HEK293 (cell line): ENCODE results near the gene PI3.
A peak's percentile ranks its signal among the peaks of the same experiment; 100 is the strongest.

ENCODE experiments used
- CTCF ChIA-PET: fragments of 350-600 bp; formaldehyde crosslinking; extraction: SDS; loops from one replicate; lab custom pipeline; 2021; ENCODE audit warnings: antibody characterized with exemption; lab: Yijun Ruan, JAX
- POLR2A ChIA-PET: fragments of 300-600 bp; formaldehyde crosslinking; extraction: SDS; loops from one replicate; lab custom pipeline; 2020; ENCODE audit warnings: antibody characterized with exemption, inconsistent platforms; lab: Yijun Ruan, JAX
- H3K27ac ChIP-seq: fragments of 200-500 bp; sonication (Bioruptor generic); 2 replicates; pipeline ENCODE4 v1.5.1; 2014; ENCODE audit warnings: low read depth, low read length, control low read depth, inconsistent platforms; ENCODE audit errors: extremely low read depth
- H3K36me3 ChIP-seq, 2 experiments: fragments of 200-500 bp in 1 of 2; sonication (Bioruptor generic) in 1 of 2; 1 replicate in 1 of 2; 2 replicates in 1 of 2; pipeline ENCODE4 v1.5.1; 2014 to 2017; ENCODE audit warnings: inconsistent platforms in 2 of 2, low read length in 2 of 2; ENCODE audit not compliant: control insufficient read depth in 2 of 2, insufficient read depth in 1 of 2
- H3K4me1 ChIP-seq: fragments of 200-500 bp; sonication (Bioruptor generic); 2 replicates; pipeline ENCODE4 v1.5.1; 2014; ENCODE audit warnings: mild to moderate bottlenecking, low read length, inconsistent platforms; ENCODE audit not compliant: control insufficient read depth, insufficient read depth
- H3K4me3 ChIP-seq: 2 replicates; pipeline ENCODE4 v1.5.1; 2011; ENCODE audit warnings: low read depth, mild to moderate bottlenecking, control low read depth, low read length, moderate library complexity
- H3K9me3 ChIP-seq: fragments of 200-500 bp; sonication (Bioruptor generic); 2 replicates; pipeline ENCODE4 v1.5.1; 2014; ENCODE audit warnings: low read depth, low read length, inconsistent platforms; ENCODE audit not compliant: control insufficient read depth, insufficient read depth
- HOXA7 ChIP-seq: sonication (generic); formaldehyde crosslinking; IDR thresholded peaks from 2 replicates; pipeline ENCODE4 v1.8.1; 2022; ENCODE audit warnings: missing genetic modification reagents, borderline replicate concordance
- KLF1 ChIP-seq: fragments of 450-650 bp; formaldehyde crosslinking; IDR thresholded peaks from 2 replicates; pipeline ENCODE4 v1.5.1; 2016; ENCODE audit warnings: missing biosample characterization, missing genetic modification characterization
- KLF10 ChIP-seq: fragments of 450-650 bp; IDR thresholded peaks from 2 replicates; pipeline ENCODE4 v1.5.1; 2018; ENCODE audit warnings: missing biosample characterization, mild to moderate bottlenecking, missing genetic modification characterization
- KLF7 ChIP-seq: fragments of 450-650 bp; formaldehyde crosslinking; IDR thresholded peaks from 2 replicates; pipeline ENCODE4 v1.5.1; 2016; ENCODE audit warnings: missing biosample characterization, missing genetic modification characterization, borderline replicate concordance
- TRIM28 ChIP-seq: IDR thresholded peaks from 2 replicates; pipeline ENCODE4 v1.6.1; 2011; ENCODE audit warnings: low read length, control low read depth, borderline replicate concordance
- ZFP3 ChIP-seq: fragments of 450-650 bp; formaldehyde crosslinking; IDR thresholded peaks from 2 replicates; pipeline ENCODE4 v1.5.1; 2016; ENCODE audit warnings: low read depth, missing biosample characterization, missing genetic modification characterization
- ZFP41 ChIP-seq: fragments of 450-650 bp; formaldehyde crosslinking; IDR thresholded peaks from 2 replicates; pipeline ENCODE4 v1.5.1; 2016; ENCODE audit warnings: missing biosample characterization, missing genetic modification characterization, borderline replicate concordance
- ZNF112 ChIP-seq: fragments of 450-650 bp; formaldehyde crosslinking; IDR thresholded peaks from 2 replicates; pipeline ENCODE4 v1.5.0; 2017; ENCODE audit warnings: missing biosample characterization, missing genetic modification characterization
- ZNF132 ChIP-seq: fragments of 450-650 bp; formaldehyde crosslinking; IDR thresholded peaks from 2 replicates; pipeline ENCODE4 v1.5.1; 2017; ENCODE audit warnings: missing biosample characterization, missing genetic modification characterization, borderline replicate concordance
- ZNF292 ChIP-seq: fragments of 450-650 bp; formaldehyde crosslinking; IDR thresholded peaks from 2 replicates; pipeline ENCODE4 v1.5.1; 2016; ENCODE audit warnings: low read depth, missing biosample characterization, missing genetic modification characterization, borderline replicate concordance
- ZNF549 ChIP-seq: fragments of 450-650 bp; IDR thresholded peaks from 2 replicates; pipeline ENCODE4 v1.5.1; 2018; ENCODE audit warnings: missing biosample characterization, missing genetic modification characterization, mild to moderate bottlenecking, inconsistent platforms, moderate library complexity
- ZNF600 ChIP-seq: fragments of 450-650 bp; formaldehyde crosslinking; IDR thresholded peaks from 2 replicates; pipeline ENCODE4 v1.5.1; 2016; ENCODE audit warnings: missing biosample characterization, missing genetic modification characterization
- ZNF621 ChIP-seq: fragments of 450-650 bp; formaldehyde crosslinking; IDR thresholded peaks from 2 replicates; pipeline ENCODE4 v1.5.1; 2017; ENCODE audit warnings: missing biosample characterization, missing genetic modification characterization
- ZNF654 ChIP-seq: fragments of 450-650 bp; formaldehyde crosslinking; IDR thresholded peaks from 2 replicates; pipeline ENCODE4 v1.5.1; 2016; ENCODE audit warnings: low read depth, missing biosample characterization, missing genetic modification characterization
- TF ChIP-seq, protein P1 (sequence below): fragments of 450-650 bp; formaldehyde crosslinking; IDR thresholded peaks from 2 replicates; pipeline ENCODE4 v1.5.1; 2016; ENCODE audit warnings: missing biosample characterization, missing genetic modification characterization
- TF ChIP-seq, protein P2 (sequence below): fragments of 450-650 bp; IDR thresholded peaks from 2 replicates; pipeline ENCODE4 v1.5.1; 2018; ENCODE audit warnings: missing biosample characterization, mild to moderate bottlenecking, missing genetic modification characterization
- TF ChIP-seq, protein P3 (sequence below): fragments of 450-650 bp; formaldehyde crosslinking; IDR thresholded peaks from 2 replicates; pipeline ENCODE4 v1.5.1; 2016; ENCODE audit warnings: missing biosample characterization, missing genetic modification characterization
- TF ChIP-seq, protein P4 (sequence below): fragments of 450-650 bp; formaldehyde crosslinking; IDR thresholded peaks from 2 replicates; pipeline ENCODE4 v1.5.1; 2017; ENCODE audit warnings: missing biosample characterization, missing genetic modification characterization
- TF ChIP-seq, protein P5 (sequence below): fragments of 450-650 bp; formaldehyde crosslinking; IDR thresholded peaks from 2 replicates; pipeline ENCODE4 v1.5.1; 2016; ENCODE audit warnings: missing biosample characterization, missing genetic modification characterization

PI3 gene

DNA sequence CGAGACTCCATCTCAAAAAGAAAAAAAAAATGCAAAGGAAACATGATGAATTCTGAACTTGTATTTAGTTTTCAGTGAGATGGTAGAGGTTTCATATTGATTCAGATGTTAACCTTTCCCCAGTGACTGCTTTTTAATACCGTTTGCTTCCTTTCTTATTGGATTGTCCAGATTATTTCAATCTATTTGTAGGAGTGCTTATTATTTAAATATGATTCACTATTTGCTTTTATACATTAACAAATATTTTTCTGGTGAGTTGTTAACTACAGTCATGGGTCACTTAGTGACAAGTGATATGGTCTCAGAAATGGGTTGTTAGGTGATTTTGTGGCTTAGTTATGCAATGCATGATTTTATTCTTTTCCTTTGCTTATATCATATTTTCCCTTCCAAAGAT, 8.4 kb downstream of the PI3 start (continued):
- TF ChIP-seq, protein P1, sequence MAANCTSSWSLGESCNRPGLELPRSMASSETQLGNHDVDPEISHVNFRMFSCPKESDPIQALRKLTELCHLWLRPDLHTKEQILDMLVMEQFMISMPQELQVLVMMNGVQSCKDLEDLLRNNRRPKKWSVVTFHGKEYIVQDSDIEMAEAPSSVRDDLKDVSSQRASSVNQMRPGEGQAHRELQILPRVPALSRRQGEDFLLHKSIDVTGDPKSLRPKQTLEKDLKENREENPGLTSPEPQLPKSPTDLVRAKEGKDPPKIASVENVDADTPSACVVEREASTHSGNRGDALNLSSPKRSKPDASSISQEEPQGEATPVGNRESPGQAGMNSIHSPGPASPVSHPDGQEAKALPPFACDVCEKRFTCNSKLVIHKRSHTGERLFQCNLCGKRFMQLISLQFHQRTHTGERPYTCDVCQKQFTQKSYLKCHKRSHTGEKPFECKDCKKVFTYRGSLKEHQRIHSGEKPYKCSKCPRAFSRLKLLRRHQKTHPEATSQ (tag by site-specific recombination): no peak
- TF ChIP-seq, protein P2, sequence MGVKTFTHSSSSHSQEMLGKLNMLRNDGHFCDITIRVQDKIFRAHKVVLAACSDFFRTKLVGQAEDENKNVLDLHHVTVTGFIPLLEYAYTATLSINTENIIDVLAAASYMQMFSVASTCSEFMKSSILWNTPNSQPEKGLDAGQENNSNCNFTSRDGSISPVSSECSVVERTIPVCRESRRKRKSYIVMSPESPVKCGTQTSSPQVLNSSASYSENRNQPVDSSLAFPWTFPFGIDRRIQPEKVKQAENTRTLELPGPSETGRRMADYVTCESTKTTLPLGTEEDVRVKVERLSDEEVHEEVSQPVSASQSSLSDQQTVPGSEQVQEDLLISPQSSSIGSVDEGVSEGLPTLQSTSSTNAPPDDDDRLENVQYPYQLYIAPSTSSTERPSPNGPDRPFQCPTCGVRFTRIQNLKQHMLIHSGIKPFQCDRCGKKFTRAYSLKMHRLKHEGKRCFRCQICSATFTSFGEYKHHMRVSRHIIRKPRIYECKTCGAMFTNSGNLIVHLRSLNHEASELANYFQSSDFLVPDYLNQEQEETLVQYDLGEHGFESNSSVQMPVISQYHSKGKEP (tag by site-specific recombination): no peak
- TF ChIP-seq ZFP41 (tag by site-specific recombination) (no peak), ZNF621 (no peak), ZNF654 (tag by site-specific recombination) (no peak), ZNF132 (tag by site-specific recombination) (no peak), ZNF549 (tag by site-specific recombination) (no peak)
- TF ChIP-seq, all 188 proteins: peak for 0

DNA sequence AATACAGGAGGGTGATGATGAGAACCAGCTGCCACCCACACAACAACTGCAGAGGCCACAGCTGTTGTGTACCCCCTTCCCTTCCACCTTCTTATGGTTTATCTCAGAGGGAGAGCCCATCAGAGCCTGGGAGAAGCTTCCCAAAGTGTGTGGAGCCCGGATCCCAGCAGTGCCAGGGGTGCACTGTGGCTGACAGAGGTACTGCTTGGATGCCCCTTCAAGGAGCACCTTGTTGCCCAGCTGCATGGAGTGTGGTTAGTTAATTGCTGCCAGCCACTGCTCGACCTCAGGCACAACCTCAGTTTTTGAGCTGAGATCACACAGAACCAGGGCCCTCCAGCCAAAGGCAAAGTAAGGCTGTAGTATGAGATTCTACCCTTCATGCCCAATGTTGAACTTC, 13.0 kb downstream of the PI3 start:
- CTCF ChIA-PET: interaction anchor here (0.6 to 0.8 kb wide), 3 partner anchors 33 to 490 kb away, joined by 3 to 4 read pairs (median 3); no protein-coding TSS in a partner anchor
- no peak overlapping the region for H3K4me3 ChIP-seq

DNA sequence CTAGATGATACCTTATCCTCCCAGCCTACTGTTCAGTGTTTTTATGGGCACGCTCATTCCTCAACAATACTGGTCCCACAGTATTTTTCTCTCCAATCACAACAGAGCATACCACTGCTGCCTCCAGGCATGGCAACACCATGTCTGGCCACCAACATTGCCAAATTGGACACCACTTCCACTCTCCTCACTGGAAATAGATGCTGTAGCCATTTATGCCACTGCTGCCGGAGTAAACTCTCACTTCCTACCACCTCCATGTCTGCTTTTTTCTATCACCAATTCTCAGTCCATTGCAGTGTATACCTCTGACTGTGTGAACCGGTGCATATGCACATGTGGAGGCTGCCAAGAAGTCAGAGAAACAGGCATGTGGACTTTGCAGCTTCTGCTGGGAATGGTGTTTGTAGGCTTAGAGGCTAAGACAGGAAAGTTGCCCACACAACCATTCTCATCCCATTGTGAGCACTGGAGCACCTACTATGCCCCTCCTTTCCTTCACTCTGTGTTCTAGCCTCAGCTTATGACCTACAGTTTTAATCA, 14.4 kb downstream of the PI3 start:
- Histone ChIP-seq H3K27ac (no peak overlapping the region), H3K9me3 (no peaks in the 10 kb centered on the region), H3K36me3 (no peaks in the 10 kb centered on the region), H3K4me1 (no peaks in the 10 kb centered on the region), H3K4me3 (no peak overlapping the region)
- CTCF ChIA-PET: interaction anchor here (0.9 to 1.2 kb wide), 2 partner anchors 51 to 55 kb away, joined by 3 read pairs; no protein-coding TSS in a partner anchor
- POLR2A ChIA-PET: no interaction called here
- TF ChIP-seq KLF7 (tag by site-specific recombination) (no peak), ZNF132 (tag by site-specific recombination) (no peak), HOXA7 (no peak), ZNF112 (no peak), ZNF292 (tag by site-specific recombination) (no peak), KLF10 (tag by site-specific recombination) (no peak), ZFP3 (tag by site-specific recombination) (no peak), ZNF600 (tag by site-specific recombination) (no peak), KLF1 (no peak)
- TF ChIP-seq, protein P3, sequence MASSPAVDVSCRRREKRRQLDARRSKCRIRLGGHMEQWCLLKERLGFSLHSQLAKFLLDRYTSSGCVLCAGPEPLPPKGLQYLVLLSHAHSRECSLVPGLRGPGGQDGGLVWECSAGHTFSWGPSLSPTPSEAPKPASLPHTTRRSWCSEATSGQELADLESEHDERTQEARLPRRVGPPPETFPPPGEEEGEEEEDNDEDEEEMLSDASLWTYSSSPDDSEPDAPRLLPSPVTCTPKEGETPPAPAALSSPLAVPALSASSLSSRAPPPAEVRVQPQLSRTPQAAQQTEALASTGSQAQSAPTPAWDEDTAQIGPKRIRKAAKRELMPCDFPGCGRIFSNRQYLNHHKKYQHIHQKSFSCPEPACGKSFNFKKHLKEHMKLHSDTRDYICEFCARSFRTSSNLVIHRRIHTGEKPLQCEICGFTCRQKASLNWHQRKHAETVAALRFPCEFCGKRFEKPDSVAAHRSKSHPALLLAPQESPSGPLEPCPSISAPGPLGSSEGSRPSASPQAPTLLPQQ (tag by site-specific recombination): no peak
- TF ChIP-seq, protein P4, sequence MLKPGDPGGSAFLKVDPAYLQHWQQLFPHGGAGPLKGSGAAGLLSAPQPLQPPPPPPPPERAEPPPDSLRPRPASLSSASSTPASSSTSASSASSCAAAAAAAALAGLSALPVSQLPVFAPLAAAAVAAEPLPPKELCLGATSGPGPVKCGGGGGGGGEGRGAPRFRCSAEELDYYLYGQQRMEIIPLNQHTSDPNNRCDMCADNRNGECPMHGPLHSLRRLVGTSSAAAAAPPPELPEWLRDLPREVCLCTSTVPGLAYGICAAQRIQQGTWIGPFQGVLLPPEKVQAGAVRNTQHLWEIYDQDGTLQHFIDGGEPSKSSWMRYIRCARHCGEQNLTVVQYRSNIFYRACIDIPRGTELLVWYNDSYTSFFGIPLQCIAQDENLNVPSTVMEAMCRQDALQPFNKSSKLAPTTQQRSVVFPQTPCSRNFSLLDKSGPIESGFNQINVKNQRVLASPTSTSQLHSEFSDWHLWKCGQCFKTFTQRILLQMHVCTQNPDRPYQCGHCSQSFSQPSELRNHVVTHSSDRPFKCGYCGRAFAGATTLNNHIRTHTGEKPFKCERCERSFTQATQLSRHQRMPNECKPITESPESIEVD (tag by site-specific recombination): no peak

More for the DNA sequence above, 13.0 kb downstream of the PI3 start:
- H3K27ac ChIP-seq: no peak overlapping the region
- TF ChIP-seq, protein P5, sequence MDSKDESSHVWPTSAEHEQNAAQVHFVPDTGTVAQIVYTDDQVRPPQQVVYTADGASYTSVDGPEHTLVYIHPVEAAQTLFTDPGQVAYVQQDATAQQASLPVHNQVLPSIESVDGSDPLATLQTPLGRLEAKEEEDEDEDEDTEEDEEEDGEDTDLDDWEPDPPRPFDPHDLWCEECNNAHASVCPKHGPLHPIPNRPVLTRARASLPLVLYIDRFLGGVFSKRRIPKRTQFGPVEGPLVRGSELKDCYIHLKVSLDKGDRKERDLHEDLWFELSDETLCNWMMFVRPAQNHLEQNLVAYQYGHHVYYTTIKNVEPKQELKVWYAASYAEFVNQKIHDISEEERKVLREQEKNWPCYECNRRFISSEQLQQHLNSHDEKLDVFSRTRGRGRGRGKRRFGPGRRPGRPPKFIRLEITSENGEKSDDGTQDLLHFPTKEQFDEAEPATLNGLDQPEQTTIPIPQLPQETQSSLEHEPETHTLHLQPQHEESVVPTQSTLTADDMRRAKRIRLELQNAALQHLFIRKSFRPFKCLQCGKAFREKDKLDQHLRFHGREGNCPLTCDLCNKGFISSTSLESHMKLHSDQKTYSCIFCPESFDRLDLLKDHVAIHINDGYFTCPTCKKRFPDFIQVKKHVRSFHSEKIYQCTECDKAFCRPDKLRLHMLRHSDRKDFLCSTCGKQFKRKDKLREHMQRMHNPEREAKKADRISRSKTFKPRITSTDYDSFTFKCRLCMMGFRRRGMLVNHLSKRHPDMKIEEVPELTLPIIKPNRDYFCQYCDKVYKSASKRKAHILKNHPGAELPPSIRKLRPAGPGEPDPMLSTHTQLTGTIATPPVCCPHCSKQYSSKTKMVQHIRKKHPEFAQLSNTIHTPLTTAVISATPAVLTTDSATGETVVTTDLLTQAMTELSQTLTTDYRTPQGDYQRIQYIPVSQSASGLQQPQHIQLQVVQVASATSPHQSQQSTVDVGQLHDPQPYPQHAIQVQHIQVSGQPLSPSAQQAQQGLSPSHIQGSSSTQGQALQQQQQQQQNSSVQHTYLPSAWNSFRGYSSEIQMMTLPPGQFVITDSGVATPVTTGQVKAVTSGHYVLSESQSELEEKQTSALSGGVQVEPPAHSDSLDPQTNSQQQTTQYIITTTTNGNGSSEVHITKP (tag by site-specific recombination): peak; percentile 18; the same call in 1 of the 2 replicates
- no peak for TF ChIP-seq TRIM28
- POLR2A ChIA-PET: no interaction called here
- no peaks in the 10 kb centered on the region for H3K9me3 ChIP-seq
- no peaks in the 10 kb centered on the region for H3K36me3 ChIP-seq
- no peaks in the 10 kb centered on the region for H3K4me1 ChIP-seq
